ENCODE measurements around the gene NFKBIZ.

Gene NFKBIZ

DNA sequence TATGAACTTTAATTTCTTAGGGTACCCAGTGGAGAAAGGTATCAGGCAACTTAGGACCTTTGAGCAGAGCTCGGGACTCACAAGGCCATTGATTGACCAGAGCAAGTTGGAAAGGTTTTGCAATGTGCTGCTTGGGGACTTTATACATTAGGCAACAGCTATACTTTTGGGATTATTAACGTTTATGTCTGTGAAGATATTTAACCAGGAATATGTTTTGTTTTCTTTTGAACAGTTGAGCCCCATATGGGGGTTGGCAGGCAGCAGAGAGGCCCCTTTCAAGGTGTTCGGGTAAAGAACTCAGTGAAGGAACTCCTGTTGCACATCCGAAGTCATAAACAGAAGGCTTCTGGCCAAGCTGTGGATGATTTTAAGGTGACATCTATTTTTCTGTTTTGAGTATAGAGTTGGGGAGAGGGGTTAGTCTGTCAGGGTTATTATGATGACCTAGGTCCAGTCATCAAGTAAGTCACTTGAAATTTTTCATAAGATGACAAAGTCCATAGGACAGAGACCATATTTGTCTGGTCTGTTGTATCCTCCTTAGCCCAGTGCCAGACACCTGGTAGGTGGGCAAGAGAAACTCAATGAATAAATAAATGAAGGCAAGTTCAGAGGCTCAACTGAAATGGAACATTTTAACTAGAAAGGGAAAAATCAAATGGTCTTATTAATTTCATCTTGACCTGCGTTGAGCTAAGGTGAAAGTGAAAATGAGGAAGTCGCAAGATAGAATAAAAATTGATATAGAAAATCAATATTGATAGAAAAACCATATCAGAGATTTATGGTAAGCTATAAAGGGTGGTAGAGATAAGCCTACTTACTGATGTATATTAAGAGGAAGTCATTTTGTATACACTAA is 2.8 kb downstream of the NFKBIZ start:
- TF ChIP-seq EZH2 (IDR thresholded peaks at IDR 0.05) (no peak), FOXP2 (optimal IDR thresholded peaks at IDR 0.05; ENCODE audit: control extremely low read depth, extremely low read length, insufficient read depth) (no peak), POLR2AphosphoS5 (IDR thresholded peaks at IDR 0.05; ENCODE audit: borderline replicate concordance, low read depth, low read length) (no peak)
- Histone ChIP-seq H3K36me3 (ENCODE audit: insufficient read depth, low read length) (no peaks in the 10 kb centered on the region; the same call in 1 of the 2 replicates), H3K4me3 (no peak overlapping the region), H3K27ac (no peak overlapping the region), H3K9me3 (ENCODE audit: low read depth, low read length) (no peaks in the 10 kb centered on the region), H3K9ac (ENCODE audit: insufficient read length) (no peak overlapping the region)
- no peak for DNase-seq (ENCODE audit: low read depth, low spot score)

- H3K4me3 ChIP-seq = no peak overlapping the region
- no peak overlapping the region for H3K9ac ChIP-seq (ENCODE audit: insufficient read length)
- no peak for DNase-seq (ENCODE audit: low read depth, low spot score)
- no peaks in the 10 kb centered on the region for H3K9me3 ChIP-seq (ENCODE audit: low read depth, low read length)
- H3K27ac ChIP-seq = no peak overlapping the region
- TF ChIP-seq FOXP2 (optimal IDR thresholded peaks at IDR 0.05; ENCODE audit: control extremely low read depth, extremely low read length, insufficient read depth) (no peak), POLR2AphosphoS5 (IDR thresholded peaks at IDR 0.05; ENCODE audit: borderline replicate concordance, low read depth, low read length) (no peak), EZH2 (IDR thresholded peaks at IDR 0.05) (no peak)
- H3K36me3 ChIP-seq (ENCODE audit: insufficient read depth, low read length) = no peaks in the 10 kb centered on the region; the same call in 1 of the 2 replicates
These were observed 3.9 kb downstream of the NFKBIZ start for GRCh38 chr3:101852983-101853840.

DNA sequence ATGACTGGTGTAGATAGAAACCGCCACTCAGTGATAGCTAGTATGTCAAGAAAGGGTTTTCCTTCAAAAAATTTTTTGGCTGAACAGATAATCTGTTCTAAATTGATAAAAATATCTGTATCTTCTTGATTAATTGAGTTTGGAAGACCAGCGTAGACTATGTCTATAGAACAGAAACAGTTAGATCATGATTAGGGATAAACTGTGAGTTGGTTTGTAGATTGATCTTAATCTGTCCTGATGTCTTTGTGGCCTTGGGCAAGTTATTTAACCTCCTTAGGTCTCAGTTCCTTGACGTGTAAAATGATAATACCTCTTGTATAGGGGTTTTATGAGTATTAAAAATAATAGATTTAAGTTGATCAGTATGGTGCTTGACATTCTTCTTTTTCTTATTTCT is 4.7 kb downstream of the NFKBIZ start:
- H3K4me3 ChIP-seq = no peak overlapping the region
- TF ChIP-seq POLR2AphosphoS5 (IDR thresholded peaks at IDR 0.05; ENCODE audit: borderline replicate concordance, low read depth, low read length) = no peak
- TF ChIP-seq FOXP2 (optimal IDR thresholded peaks at IDR 0.05; ENCODE audit: control extremely low read depth, extremely low read length, insufficient read depth) = no peak
- no peak for TF ChIP-seq EZH2 (IDR thresholded peaks at IDR 0.05)
- H3K36me3 ChIP-seq (ENCODE audit: insufficient read depth, low read length) = no peaks in the 10 kb centered on the region; the same call in 1 of the 2 replicates
- H3K9ac ChIP-seq (ENCODE audit: insufficient read length) = no peak overlapping the region
- DNase-seq (ENCODE audit: low read depth, low spot score) = no peak
- no peak overlapping the region for H3K27ac ChIP-seq
- H3K9me3 ChIP-seq (ENCODE audit: low read depth, low read length) = no peaks in the 10 kb centered on the region

GRCh38 chr3:101854608-101855304 is 5.4 kb downstream of the NFKBIZ start:
- H3K4me3 ChIP-seq = no peak overlapping the region
- no peaks in the 10 kb centered on the region for H3K9me3 ChIP-seq (ENCODE audit: low read depth, low read length)
- no peak overlapping the region for H3K27ac ChIP-seq
- TF ChIP-seq EZH2 (IDR thresholded peaks at IDR 0.05) (no peak), FOXP2 (optimal IDR thresholded peaks at IDR 0.05; ENCODE audit: control extremely low read depth, extremely low read length, insufficient read depth) (no peak), POLR2AphosphoS5 (IDR thresholded peaks at IDR 0.05; ENCODE audit: borderline replicate concordance, low read depth, low read length) (no peak)
- no peak overlapping the region for H3K9ac ChIP-seq (ENCODE audit: insufficient read length)
- DNase-seq (ENCODE audit: low read depth, low spot score) = no peak
- H3K36me3 ChIP-seq (ENCODE audit: insufficient read depth, low read length) = no peaks in the 10 kb centered on the region; the same call in 1 of the 2 replicates

GRCh38 chr3:101857301-101857741 is 8.0 kb downstream of the NFKBIZ start:
- Histone ChIP-seq H3K27ac (no peak overlapping the region), H3K4me3 (no peak overlapping the region), H3K9ac (ENCODE audit: insufficient read length) (no peak overlapping the region), H3K36me3 (ENCODE audit: insufficient read depth, low read length) (no peaks in the 10 kb centered on the region; the same call in 1 of the 2 replicates), H3K9me3 (ENCODE audit: low read depth, low read length) (no peaks in the 10 kb centered on the region)
- no peak for DNase-seq (ENCODE audit: low read depth, low spot score)
- TF ChIP-seq POLR2AphosphoS5 (IDR thresholded peaks at IDR 0.05; ENCODE audit: borderline replicate concordance, low read depth, low read length) (no peak), FOXP2 (optimal IDR thresholded peaks at IDR 0.05; ENCODE audit: control extremely low read depth, extremely low read length, insufficient read depth) (no peak), EZH2 (IDR thresholded peaks at IDR 0.05) (no peak)

DNA sequence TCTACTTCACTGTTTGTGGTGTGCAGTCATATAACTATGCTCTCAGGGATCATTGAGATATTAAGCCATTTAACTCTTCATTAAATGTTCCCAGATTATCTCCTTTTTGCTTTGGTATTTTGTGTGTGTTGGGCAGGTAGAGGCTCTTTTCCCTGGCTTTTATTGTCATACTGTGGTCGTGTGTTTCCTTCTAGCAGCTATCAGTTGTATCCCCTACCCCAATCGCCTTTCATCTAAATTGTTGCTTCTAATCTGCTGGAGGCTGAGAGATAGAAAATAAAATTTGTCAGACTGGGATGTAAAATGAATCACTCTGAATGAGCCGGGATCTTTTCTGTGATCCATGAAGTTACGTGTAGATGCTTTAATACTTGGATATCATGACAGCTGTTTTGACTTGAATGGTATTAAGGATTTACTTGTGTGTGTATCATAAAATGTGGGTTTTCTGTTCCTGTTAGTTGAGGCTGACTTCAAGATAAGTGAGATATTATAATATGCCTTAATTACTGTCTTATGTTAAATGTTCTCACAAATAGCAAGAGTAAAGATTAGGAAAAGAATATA is 9.2 kb downstream of the NFKBIZ start:
- H3K9me3 ChIP-seq (ENCODE audit: low read depth, low read length) = no peaks in the 10 kb centered on the region
- no peak overlapping the region for H3K9ac ChIP-seq (ENCODE audit: insufficient read length)
- no peak for TF ChIP-seq FOXP2 (optimal IDR thresholded peaks at IDR 0.05; ENCODE audit: control extremely low read depth, extremely low read length, insufficient read depth)
- TF ChIP-seq EZH2 (IDR thresholded peaks at IDR 0.05) = no peak
- TF ChIP-seq POLR2AphosphoS5 (IDR thresholded peaks at IDR 0.05; ENCODE audit: borderline replicate concordance, low read depth, low read length) = no peak
- DNase-seq (ENCODE audit: low read depth, low spot score) = no peak
- H3K27ac ChIP-seq = no peak overlapping the region
- no peaks in the 10 kb centered on the region; the same call in 1 of the 2 replicates for H3K36me3 ChIP-seq (ENCODE audit: insufficient read depth, low read length)
- no peak overlapping the region for H3K4me3 ChIP-seq

DNA sequence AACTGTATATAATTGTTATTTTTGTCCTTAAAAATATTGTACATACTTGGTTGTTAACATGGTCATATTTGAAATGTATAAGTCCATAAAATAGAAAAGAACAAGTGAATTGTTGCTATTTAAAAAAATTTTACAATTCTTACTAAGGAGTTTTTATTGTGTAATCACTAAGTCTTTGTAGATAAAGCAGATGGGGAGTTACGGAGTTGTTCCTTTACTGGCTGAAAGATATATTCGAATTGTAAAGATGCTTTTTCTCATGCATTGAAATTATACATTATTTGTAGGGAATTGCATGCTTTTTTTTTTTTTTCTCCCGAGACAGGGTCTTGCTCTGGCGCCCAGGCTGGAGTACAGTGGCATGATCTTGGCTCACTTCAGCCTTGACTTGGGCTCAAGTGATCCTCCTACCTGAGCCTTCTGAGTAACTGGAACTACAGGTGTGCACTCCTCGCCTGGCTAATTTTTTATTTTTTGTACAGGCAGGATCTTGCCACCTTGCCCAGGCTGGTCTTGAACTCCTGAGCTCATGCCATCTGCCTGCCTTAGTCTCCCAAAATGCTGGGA is 10.7 kb downstream of the NFKBIZ start:
- Histone ChIP-seq H3K36me3 (ENCODE audit: insufficient read depth, low read length) (no peaks in the 10 kb centered on the region; the same call in 1 of the 2 replicates), H3K4me3 (no peak overlapping the region), H3K27ac (no peak overlapping the region), H3K9ac (ENCODE audit: insufficient read length) (no peak overlapping the region), H3K9me3 (ENCODE audit: low read depth, low read length) (no peaks in the 10 kb centered on the region)
- no peak for DNase-seq (ENCODE audit: low read depth, low spot score)
- no peak for TF ChIP-seq FOXP2 (optimal IDR thresholded peaks at IDR 0.05; ENCODE audit: control extremely low read depth, extremely low read length, insufficient read depth)
- no peak for TF ChIP-seq POLR2AphosphoS5 (IDR thresholded peaks at IDR 0.05; ENCODE audit: borderline replicate concordance, low read depth, low read length)
- TF ChIP-seq EZH2 (IDR thresholded peaks at IDR 0.05) = no peak
